Measurements from ENCODE around the gene RBM5.
"Not testable (repeated sequence)": the region's sequence is repeated elsewhere in the genome, so short reads cannot be mapped to it uniquely, and the experiment has no call there.

The RBM5 gene

DNA sequence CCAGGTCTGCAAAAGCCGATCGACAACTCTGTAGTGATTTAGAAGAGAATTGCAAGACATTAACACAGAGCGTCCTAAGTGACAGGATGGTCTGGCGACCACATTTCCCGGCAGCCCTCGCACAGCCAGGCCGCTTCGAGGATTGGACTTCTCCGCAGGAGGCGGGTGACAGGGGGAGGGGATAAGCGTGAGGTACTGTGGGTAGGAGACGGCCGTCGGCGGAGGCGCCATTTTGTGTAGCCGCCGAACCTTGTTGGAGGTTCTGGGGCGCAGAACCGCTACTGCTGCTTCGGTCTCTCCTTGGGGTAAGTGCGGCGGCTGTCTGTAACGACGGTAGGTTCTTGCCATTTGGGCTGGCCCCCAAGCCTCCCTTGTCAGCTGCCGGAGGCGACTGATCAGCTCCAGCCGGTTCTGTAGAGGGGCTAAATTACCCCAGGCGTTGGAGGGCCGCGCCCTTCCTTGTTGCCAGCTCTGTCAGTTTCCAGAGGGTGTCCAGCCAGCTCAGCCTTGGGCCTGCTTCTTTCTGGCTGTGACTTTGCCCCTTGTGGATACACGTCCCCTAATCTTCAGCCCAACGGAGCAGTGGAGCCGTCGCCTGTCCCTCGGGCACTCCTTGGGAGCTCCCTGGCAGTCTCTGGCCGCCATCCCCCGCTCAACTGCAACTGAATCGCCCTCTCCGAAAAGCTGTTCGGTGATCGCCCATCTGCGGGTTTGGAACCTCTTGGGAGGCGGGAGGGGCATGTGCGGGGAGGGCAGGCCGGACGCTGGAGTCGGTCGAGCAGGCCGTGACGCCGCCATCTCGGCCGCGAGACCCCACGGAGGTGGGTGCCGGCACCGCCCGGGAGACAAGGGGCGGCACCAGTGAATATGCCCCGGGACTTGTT, at the start of gene RBM5:
RBM5 (plus strand) TSS at position 195 of the 884 bp plus-strand sequence. CDS start 1,516 bp downstream, outside the sequence.
- DNase-seq (ENCODE audit: low read depth): peak; percentile 83

DNA sequence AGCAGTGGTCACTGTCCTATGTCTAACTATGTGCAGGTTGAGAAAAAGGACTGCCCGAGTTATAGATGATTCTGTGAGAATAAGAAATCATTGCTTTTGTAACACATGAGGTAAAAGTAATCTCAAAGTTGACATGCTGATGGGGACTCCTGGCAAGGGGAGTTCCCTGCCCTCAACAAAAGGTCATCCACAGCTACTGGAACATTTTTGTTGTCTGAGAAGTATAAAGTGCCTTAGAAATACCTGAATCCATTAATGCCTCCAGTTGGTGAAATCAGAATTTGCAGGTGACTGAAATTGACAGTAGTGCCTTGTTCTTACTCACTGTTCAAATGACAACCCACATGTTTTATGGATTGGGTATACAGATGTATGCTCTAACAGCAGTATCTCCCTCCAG, 43.7 kb upstream of the RBM5 start:
- DNase-seq (ENCODE audit: low read depth): no peak

DNA sequence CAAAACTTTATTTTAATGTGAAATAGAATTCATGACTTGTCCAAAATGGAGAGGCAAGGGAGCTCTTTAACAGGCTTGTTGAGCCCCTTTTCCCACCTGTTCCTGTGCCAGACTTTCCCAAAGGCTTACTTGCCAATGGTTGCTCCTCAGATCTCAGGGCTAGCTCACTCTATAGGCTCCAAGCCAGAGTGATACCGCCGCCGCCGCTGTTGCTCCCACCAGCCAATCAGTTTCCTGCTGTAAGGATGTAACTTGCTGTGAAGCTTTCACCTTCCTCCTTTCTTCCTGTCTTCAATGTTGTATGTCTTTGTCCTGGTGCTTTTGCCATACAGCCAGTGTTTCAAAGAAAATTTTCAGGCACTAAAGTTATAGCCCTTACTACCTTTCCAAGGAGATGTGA, 41.3 kb upstream of the RBM5 start:
- no peak for DNase-seq (ENCODE audit: low read depth)

DNA sequence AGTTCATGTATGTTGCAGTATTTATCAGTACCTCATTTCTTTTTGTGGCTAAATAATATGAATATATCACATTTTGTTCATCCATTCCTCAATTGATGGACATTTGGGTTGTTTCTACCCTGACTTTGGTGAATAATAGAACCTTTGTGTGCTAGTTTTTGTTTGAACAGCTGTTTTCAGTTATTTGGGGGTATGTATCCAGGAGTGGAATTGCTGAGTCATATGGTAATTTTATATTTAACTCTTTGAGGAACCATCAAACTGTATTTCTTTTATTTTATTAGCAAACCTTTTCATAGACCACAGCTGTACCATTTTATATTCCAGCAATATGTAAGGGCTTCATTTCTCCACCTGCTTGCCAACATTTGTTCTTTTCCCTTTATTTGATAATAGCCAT, 38.4 kb upstream of the RBM5 start:
- no peak for DNase-seq (ENCODE audit: low read depth)

DNA sequence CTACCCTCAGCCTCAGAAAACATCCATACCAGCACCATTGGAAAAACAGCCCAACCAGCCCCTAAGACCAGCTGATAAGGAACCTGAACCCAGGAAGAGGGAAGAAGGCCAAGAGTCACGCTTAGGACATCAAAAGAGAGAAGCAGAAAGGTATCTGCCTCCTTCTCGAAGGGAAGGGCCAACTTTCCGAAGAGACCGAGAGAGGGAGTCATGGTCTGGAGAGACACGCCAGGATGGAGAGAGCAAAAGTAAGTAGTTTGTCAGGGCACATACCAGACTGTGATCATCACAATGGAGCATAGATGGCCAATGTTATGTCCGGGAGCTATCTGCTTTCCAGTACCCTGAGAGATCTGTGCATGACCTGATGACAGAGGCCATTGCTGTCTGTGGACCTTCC, 31.0 kb upstream of the RBM5 start:
- DNase-seq (ENCODE audit: low read depth): no peak

DNA sequence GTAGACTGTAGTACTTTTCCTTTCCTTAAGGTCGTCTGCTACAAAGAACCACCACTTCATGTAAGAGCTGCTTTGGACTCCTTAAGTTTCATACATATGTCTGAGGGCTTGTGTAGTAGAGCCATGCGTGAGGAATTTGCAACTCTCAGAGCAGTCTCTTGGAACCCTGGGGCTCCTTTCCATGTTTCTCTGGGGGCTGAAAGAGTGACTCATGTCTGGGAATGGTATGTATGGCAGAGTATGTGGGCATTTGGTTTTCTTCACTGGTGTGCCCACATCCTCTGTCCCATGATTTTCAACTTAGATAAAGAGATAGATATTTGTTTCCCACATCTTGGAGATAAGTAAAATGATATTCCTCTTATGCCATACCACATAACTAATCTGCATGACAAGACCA, 20.6 kb upstream of the RBM5 start:
- no peak for DNase-seq (ENCODE audit: low read depth)

DNA sequence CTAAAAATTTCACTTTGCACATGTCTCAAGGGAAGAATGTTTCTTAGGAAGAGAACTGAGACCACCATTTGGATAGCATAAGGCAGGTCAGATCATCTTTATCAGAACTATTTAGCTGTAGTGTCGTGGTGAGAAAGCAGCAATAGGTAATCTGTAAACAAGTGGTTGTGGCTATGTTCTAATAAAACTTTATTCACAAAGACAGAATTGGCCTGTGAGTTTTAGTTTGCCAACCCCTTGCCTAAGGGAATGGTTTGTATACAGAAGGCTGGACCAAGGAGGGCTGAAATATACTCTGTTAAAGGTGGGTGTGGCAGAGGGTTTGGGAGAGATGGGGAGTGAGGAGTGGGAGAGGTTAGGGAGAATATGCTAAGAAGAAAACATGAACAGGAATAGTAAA, 10.6 kb upstream of the RBM5 start:
- no peak for DNase-seq (ENCODE audit: low read depth)

DNA sequence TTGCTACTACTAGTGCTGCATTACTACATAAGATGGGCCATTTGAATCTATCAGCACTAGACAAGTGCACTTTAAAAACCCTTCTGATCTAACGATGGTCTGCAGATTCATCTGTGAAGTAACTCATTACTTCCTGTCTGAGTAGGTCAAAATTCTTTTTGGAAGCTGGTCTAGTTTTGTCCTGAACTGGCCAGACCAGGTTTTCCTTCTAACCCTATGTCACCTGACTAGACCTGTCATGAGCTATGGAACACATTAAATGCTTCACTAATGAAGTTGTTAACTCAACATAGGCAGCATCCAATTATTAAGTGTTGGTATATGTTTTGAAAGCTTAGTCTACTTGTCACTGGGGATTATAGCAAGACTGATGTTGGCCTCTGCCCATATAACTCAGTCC, 10.1 kb upstream of the RBM5 start:
- no peak for DNase-seq (ENCODE audit: low read depth)

DNA sequence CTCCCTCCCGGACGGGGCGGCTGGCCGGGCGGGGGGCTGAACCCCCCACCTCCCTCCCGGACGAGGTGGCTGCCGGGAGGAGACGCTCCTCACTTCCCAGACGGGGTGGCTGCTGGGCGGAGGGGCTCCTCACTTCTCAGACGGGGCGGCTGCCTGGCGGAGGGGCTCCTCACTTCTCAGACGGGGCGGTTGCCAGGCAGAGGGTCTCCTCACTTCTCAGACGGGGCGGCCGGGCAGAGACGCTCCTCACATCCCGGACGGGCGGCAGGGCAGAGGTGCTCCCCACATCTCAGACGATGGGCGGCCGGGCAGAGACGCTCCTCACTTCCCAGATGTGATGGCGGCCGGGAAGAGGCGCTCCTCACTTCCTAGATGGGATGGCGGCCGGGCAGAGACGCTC, 3.8 kb upstream of the RBM5 start:
- not testable (repeated sequence) for DNase-seq (ENCODE audit: low read depth)

DNA sequence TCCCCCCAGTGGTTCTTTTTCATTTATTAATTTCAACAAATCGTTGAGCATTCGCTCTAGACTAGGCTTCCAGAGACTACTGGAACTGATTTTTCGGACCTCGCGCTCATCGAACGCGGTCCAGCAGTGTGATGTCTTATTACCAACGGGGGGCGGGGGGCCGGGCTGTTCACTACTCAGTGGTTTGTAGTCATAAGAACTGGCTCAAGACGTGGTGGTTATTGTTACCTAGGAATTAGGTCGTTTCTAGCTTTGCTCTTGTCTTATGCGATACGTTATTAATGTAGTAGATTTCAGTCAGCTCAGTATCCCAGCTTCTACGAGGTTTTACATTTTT, 858 bp downstream of the RBM5 start:
- no peak for DNase-seq (ENCODE audit: low read depth)

DNA sequence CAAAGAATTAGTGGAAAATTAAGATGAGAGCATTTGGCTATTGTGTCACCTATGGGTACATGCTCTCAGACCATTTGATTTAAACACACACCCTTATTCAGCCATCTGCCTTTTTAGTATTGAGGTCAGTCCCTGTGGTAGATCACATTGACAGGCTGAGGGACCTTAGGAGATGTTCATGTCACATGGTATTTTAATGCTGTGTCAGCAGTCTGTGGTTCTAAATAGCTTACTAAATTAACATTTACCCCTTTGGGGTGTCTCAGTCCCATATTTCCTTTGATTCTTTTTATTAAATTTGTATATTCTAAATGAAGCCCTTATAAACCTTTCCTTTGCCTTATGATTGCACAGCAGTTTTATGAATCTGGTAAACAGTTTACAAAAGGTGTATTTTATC, 2.3 kb downstream of the RBM5 start:
- DNase-seq (ENCODE audit: low read depth): no peak

DNA sequence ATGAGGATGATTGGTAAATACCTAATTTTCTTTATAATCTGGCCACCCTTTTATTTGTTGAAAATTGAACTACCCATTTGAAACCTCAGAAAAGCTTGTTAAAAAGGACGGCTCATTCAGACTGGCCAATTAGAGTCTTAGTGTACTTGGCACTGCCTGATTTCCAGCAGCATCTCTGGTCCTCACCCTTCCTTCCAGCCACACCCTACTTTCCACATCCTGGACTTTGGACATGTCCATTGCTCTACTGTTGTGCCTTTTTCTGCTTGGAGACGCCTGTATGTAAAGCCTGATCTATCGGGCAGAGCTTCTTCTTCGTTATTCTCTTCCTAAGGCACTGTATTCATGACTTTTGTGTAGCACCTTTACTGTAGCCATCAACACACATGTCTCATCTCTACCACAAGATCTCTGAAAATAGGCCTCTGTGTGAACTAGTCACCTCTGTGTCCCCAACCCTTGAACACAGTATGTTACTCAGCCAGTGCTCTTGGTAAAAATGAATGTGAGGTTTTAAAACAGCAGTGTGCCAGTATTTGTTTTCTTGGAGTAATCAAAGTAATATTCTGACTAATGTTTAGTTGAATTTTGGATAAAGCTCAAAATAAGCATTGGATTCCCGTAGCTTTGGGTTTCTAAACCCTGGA, 6.8 kb downstream of the RBM5 start:
- DNase-seq (ENCODE audit: low read depth): no peak

DNA sequence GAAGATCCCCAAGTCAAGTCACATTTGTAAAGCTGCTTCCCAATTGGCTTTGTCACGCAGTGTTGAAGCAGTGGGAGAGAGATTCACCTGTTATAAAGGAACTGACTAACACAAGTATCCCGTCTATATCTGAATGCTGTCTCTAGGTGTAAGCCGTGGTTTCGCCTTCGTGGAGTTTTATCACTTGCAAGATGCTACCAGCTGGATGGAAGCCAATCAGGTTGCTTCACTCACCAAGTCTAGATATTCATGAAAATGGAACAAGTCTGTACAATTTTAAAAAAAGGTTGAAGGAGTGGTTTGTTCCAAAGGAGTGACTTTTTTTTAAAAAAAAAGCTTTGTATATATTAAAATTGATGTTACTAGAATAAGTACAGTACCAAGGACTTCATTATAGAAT, 11.7 kb downstream of the RBM5 start:
- no peak for DNase-seq (ENCODE audit: low read depth)

DNA sequence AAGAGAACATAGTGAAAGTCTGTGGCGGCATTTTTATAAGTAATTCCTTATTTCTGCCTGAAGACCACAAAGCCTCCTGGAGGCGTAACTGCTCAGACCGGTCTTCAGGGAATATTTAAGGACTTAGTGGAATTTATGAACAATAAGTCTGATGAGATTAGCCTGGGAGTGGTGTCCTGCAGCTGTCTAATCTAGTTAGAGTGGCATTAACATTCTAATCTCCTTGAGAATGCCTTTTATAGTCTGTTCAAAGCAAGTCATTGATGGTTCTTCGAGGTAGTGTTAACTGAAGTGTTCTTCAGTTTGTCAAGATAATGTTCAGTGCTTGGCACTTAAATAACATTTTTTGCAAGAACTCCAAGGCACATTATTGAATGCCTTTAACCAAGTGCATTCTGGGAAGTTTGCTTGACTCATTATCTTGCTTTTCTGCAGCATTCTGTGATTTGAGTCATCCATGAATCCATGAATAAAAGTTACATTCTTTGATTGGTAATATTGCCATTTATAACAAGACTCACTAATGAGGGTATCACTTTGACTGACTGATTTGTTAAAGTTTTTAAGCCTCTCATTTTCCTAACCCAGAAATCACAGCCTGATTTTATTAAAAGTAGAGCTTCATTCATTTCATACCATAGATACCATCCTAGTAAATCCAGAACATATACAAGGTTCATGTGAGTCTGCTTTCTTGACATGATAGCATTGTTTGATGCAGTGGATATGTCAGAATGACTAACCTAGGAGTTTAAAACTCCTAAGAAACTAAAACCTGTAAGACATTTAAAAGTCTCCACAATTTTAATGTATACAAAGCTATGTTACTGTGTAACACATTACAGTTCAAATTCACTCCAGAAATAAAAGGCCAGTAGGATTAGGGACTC, 12.5 kb downstream of the RBM5 start:
- DNase-seq (ENCODE audit: low read depth): no peak

DNA sequence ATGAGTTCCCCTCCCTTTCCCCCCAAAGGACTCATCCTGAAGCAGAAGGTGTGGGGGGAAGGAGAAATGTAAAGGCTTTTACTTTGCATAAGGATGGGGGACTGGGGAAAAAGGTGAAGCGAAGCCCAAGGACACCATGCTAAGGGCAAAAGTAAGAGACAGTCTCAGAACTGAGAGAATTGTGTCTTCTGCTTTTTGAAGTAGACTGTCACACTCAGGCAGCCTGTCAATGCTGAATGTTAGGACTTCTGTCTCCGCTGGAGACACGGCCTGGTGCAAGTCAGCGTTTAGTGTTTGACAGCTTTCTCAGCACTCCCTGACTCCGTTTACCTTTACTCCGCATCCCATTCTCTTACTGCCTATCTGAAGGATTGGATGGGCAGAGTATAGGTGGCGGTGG, 13.8 kb downstream of the RBM5 start:
- DNase-seq (ENCODE audit: low read depth): no peak

DNA sequence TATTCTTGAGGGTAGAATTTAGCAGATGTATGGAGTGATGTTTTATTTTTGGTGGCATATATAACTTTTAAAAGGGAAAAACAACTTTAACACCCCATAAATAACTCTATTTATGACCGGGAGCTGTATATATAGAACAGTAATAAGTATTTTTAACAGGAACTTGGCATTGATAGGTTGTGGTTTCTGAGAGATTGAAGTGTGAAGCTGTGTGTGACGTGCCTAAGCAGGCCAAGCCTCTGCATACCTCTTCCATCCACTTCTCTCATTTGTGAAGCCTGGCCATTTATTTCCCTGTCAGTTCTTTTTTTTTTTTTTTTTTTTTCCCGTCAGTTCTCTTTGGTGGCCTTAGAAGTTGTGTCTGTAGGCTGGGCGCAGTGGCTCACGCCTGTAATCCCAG, 23.0 kb downstream of the RBM5 start:
- no peak for DNase-seq (ENCODE audit: low read depth)

DNA sequence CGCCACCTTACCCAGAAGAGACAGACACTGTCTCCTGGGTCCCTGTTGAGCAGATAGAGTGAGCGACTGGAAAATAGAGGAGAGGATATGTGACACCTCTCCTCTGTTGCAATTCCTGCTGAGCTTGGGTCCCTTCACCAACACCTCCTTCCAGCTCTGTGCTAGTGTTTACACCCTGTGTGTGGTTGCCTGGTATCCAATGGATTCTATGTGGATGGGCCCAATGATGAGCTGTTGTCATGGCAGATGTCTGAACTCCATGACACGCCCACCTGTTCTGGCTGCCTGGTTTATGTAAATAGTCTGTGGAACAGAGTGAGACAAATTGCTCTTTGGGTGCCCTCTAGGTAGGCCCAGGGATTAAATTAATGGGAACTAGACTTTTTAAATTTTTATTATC, 23.7 kb downstream of the RBM5 start:
- no peak for DNase-seq (ENCODE audit: low read depth)

DNA sequence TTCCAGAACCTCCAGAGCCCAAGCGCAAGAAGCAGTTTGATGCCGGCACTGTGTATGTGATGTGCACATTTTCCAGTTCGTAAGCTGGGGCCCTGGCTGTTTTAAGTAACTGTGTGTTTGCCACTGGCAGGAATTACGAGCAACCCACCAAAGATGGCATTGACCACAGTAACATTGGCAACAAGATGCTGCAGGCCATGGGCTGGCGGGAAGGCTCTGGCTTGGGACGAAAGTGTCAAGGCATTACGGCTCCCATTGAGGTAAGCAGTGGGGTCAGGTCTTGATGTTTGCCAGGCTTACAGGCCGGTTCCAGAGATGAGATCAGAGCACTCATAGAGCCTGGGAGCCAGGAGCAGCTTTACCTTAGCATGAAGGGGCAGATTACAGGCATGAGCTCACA, 28.4 kb downstream of the RBM5 start:
- DNase-seq (ENCODE audit: low read depth): no peak

DNA sequence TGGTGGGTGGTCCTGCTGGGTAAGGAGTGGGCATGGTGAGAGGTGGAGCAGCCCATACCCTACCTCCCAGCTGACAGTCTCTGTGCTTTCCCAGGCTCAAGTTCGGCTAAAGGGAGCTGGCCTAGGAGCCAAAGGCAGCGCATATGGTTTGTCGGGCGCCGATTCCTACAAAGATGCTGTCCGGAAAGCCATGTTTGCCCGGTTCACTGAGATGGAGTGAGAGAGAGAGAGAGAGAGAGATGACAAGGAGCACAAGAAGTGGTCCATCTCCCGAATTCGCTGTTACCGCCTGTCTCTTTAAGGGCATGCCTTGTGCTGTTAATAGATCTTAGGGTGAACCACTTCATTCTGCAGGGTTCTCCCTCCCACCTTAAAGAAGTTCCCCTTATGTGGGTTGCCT, 29.5 kb downstream of the RBM5 start:
- DNase-seq (ENCODE audit: low read depth): no peak

DNA sequence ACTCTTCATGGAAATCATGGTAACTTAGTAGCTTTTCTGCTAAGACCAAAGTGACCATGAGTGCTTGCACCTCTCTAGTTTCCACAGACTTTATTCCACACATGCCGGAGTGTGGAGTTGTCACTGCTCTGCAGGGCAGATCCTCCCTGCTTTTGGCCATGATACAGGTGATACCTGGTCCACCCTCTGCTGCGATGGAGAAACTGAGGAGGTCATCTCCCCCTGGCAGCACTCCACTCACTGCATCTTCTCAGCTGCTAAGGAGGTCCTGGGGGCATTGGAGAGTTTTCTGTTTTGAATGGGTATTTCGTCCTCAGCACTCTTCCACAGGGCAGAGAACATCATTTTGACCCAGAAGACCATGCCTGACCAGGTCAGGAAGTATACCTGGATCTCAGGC, 31.1 kb downstream of the RBM5 start:
- DNase-seq (ENCODE audit: low read depth): no peak

DNA sequence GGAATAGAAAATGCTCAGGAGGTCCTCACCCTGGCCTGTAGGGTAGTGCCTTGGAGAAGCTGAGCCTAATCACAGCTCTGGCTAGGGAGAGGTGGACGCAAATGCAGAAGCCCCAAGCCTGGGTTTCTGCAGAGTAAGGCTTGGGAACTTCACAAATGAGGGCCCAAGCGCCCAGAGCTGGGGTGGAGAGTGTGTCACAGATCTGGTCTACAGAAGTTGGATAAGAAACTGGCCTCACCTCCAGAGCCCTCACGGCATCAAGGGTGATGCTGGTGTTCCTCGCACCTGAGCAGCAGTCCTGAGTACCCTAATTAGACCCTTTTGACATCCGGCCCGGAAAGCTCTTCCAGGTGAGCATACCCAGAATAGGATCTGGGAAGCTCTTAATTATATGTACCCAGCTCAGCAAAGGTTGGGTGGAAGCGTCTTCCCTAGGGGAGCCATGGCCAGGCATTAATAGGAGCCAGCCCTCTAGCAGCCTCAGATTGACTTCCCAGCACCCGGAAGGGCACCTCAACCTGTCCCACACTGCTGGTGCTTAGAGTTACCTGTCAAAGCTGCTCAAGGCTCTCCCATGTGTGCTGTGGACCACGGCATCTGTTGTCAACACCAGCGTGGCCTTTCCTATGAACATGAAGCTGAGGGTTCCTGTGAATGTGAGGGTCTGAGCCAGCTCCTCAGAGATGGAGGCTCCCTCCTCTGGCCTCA, 31.8 kb downstream of the RBM5 start:
- no peak for DNase-seq (ENCODE audit: low read depth)
